Stimulated activated effector memory CD8-positive, alpha-beta T cell treated with anti-CD3 and anti-CD28 coated beads, Interleukin-12 subunit alpha, Interleukin-12 subunit beta, amount 100 ng/mL, for 72 hours (primary cell): ENCODE data around the gene SLC27A6.

Experiments
- ATAC-seq: fragments of 150-1000 bp; cut with Tn5 transposase; 2 replicates; pipeline ENCODE4 v1.10.0; 2021
- DNase-seq, 2 donors: peaks; one replicate each; pipeline ENCODE4 v3.0.0; 2021 to 2022; ENCODE audit warnings: low spot score in 2 of 2
- H3K27ac Mint-ChIP-seq: one replicate; pipeline ENCODE4 v1.8.0; 2022; ENCODE audit warnings: mild to moderate bottlenecking, mixed read lengths
- H3K36me3 Mint-ChIP-seq: one replicate; pipeline ENCODE4 v1.8.0; 2022; ENCODE audit warnings: mild to moderate bottlenecking, mixed read lengths
- H3K4me1 Mint-ChIP-seq: one replicate; pipeline ENCODE4 v1.8.0; 2022; ENCODE audit warnings: mixed read lengths
- H3K4me3 Mint-ChIP-seq: one replicate; pipeline ENCODE4 v1.8.0; 2022; ENCODE audit warnings: mild to moderate bottlenecking, mixed read lengths
- H3K9me3 Mint-ChIP-seq: one replicate; pipeline ENCODE4 v1.8.0; 2022; ENCODE audit warnings: mixed read lengths

Gene SLC27A6

DNA sequence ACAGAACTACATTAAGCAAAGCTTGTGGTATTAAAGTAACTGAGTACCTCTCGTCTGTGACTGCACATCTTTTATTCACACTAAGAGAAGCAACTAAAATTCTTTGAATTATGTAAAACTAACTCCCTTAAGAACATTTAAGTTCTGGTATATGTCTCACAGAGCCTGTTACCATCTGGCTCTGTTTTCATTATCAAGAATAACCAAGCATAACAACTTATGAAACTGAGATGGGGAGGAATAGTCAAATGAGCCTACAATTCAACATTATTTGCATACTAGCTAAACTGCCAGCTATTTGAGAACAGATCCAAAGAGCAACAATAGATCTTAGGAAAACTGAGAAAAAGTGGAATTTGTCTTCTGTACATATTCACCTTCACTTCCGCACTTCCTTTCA is 104.0 kb downstream of the SLC27A6 start:
- DNase-seq = no peak
- Mint-ChIP-seq H3K9me3 (no peaks in the 10 kb centered on the region), H3K4me1 (no peaks in the 10 kb centered on the region), H3K27ac (no peak overlapping the region), H3K4me3 (no peak overlapping the region), H3K36me3 (no peaks in the 10 kb centered on the region)
- no peak for ATAC-seq

GRCh38 chr5:129073111-129073510 is 107.8 kb downstream of the SLC27A6 start:
- Mint-ChIP-seq H3K9me3 (no peaks in the 10 kb centered on the region), H3K4me3 (no peak overlapping the region), H3K36me3 (no peaks in the 10 kb centered on the region), H3K4me1 (no peaks in the 10 kb centered on the region), H3K27ac (no peak overlapping the region)
- DNase-seq (no peak), ATAC-seq (no peak)

DNA sequence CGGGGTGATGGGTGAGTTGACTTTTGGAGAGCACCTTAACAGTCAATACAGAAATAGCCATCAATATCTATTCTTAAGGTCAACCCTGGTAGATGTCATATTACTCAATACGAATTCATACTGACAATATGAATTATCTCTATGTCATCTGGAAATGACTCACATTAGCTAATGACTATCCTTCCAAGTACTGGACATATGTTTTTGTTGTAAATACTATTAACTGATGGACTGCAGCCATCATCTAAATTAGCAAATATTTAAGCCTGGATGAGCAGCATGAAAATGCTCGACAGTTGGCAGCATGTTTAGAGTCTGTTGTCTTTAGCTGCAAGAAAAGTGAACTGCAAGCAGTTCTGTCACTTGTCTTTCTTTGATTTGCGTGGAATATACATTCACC is 109.6 kb downstream of the SLC27A6 start:
- ATAC-seq = no peak
- H3K4me3 Mint-ChIP-seq = no peak overlapping the region
- no peak overlapping the region for H3K27ac Mint-ChIP-seq
- no peak for DNase-seq
- no peaks in the 10 kb centered on the region for H3K36me3 Mint-ChIP-seq
- no peaks in the 10 kb centered on the region for H3K9me3 Mint-ChIP-seq
- H3K4me1 Mint-ChIP-seq = no peaks in the 10 kb centered on the region

DNA sequence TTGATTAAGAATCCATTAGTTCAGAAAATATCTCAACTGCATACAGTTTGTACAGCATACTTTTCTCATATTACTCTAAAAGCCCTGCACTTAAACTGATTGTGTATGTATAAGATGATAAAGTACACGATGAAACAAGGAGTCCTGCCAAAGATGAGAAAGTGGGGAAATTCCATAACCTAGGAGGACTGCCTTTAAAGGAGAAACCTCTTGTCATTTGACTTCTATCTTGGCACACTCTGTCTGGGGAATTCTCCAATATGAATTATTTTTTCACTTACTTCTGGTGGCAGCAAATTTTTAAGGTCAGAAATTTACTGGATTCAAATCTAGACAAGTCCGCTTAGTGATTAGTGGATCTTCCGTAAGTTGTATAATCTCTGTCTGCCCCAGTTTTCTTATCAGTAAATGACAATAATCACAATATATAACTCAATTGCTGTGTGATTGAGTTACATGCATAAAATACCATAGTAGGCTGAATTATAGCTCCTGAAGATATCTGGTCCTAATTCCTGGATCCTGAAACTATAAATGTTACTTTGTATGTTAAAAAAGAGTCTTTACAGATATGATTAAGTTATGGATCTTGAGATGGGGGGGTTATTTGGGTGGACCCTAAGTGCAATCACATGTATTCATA is 112.3 kb downstream of the SLC27A6 start:
- no peaks in the 10 kb centered on the region for H3K9me3 Mint-ChIP-seq
- DNase-seq (no peak), ATAC-seq (no peak)
- no peak overlapping the region for H3K27ac Mint-ChIP-seq
- H3K36me3 Mint-ChIP-seq = no peaks in the 10 kb centered on the region
- no peaks in the 10 kb centered on the region for H3K4me1 Mint-ChIP-seq
- H3K4me3 Mint-ChIP-seq = no peak overlapping the region

- Mint-ChIP-seq H3K4me3 (no peak overlapping the region), H3K9me3 (no peaks in the 10 kb centered on the region), H3K36me3 (no peaks in the 10 kb centered on the region), H3K27ac (no peak overlapping the region), H3K4me1 (no peaks in the 10 kb centered on the region)
- DNase-seq (no peak), ATAC-seq (no peak)
Observed at GRCh38 chr5:129078247-129078646, 113.0 kb downstream of the SLC27A6 start.

DNA sequence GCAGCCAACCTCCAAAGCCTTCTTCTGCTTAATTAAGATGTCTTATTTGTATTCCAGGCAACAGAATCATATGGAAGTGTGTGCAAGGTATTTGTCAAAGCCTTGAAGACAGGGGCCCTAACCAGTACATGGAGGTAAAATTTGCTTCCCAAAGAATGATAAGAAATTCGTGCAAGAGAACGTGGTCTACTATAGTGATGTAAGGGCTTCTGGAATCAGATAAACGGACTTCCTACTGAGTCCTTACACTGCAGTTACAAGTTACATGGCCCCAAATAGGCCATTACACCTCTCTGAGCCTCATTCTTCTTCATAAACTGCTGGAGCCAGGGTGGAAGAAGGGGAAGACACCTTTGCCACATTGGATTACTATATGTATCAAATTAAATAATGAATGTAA is 113.4 kb downstream of the SLC27A6 start:
- no peak for ATAC-seq
- Mint-ChIP-seq H3K9me3 (no peaks in the 10 kb centered on the region), H3K36me3 (no peaks in the 10 kb centered on the region), H3K27ac (no peak overlapping the region), H3K4me3 (no peak overlapping the region), H3K4me1 (no peaks in the 10 kb centered on the region)
- no peak for DNase-seq

DNA sequence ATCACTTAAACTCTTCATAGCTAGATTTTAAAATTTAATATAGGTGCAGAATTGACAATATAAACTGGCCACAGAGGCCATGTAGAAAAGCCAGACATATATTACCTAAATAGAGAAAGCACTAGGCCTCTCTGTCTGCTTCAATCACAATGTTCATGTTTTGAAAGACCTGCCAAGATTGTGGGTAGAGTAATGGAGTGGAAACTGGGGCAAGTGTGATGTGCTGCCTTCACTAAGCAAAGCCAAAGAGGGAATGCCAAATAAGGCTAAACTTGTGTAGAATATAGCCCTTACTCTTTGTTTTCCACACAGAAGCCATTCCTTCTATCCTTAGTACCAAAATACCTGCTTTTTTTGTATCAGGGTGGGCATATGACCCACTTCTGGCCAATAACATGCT is 114.2 kb downstream of the SLC27A6 start:
- no peaks in the 10 kb centered on the region for H3K9me3 Mint-ChIP-seq
- ATAC-seq = no peak
- no peaks in the 10 kb centered on the region for H3K36me3 Mint-ChIP-seq
- no peak for DNase-seq
- H3K4me1 Mint-ChIP-seq = no peaks in the 10 kb centered on the region
- H3K27ac Mint-ChIP-seq = no peak overlapping the region
- H3K4me3 Mint-ChIP-seq = no peak overlapping the region

- no peak overlapping the region for H3K4me3 Mint-ChIP-seq
- H3K27ac Mint-ChIP-seq = no peak overlapping the region
- H3K9me3 Mint-ChIP-seq = no peaks in the 10 kb centered on the region
- ATAC-seq (no peak), DNase-seq (no peak)
- H3K36me3 Mint-ChIP-seq = no peaks in the 10 kb centered on the region
- no peaks in the 10 kb centered on the region for H3K4me1 Mint-ChIP-seq
Observed at GRCh38 chr5:129080766-129081165, 115.5 kb downstream of the SLC27A6 start.

- ATAC-seq (no peak), DNase-seq (no peak)
- Mint-ChIP-seq H3K27ac (no peak overlapping the region), H3K9me3 (no peaks in the 10 kb centered on the region), H3K4me1 (no peaks in the 10 kb centered on the region), H3K4me3 (no peak overlapping the region), H3K36me3 (no peaks in the 10 kb centered on the region)
Observed at GRCh38 chr5:129082225-129083136, 117.2 kb downstream of the SLC27A6 start.
